Ovary (tissue), 3 donors: Measurements from ENCODE around the gene HMGN2.

Experiments
- EP300 ChIP-seq: sonication (generic); formaldehyde crosslinking; IDR thresholded peaks from one replicate; pipeline ENCODE4 v1.6.1; 2017; ENCODE audit warnings: antibody characterized with exemption
- POLR2A ChIP-seq: fragments of 450-650 bp; IDR thresholded peaks from one replicate; pipeline ENCODE4 v1.6.1; 2017; ENCODE audit warnings: antibody characterized with exemption, mild to moderate bottlenecking, moderate library complexity
- TF ChIP-seq, protein P1 (sequence below), 3 donors: fragments of 450-650 bp in 2 of 3; fragments of 200-600 bp in 1 of 3; IDR thresholded peaks; one replicate each; pipeline versions ENCODE4 v1.5.1 to v1.8.0; 2016 to 2022; ENCODE audit warnings: antibody characterized with exemption in 3 of 3, mild to moderate bottlenecking in 1 of 3
- donor health status: DM: no; HTN: no; CAD: no.

DNA sequence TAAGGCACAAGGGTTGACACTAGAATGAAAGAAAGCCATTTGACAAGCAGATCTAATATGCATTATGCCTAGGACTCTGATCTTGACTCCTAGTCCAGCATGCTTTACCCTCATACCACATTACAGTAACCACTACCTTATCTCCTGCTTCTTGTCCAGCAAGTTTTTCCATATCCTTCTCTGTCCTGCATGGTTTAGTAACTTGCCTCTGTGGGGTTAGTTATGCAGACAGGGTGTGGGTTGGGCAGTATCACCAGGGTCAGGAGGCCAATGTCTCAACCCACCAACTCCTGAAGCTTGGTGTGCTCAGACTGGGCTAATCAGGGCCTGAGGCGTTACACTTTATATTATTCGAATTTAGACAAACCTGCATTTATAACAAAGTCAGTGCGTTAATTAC lies 21.3 kb upstream of the HMGN2 start:
- no peak for TF ChIP-seq POLR2A
- TF ChIP-seq, protein P1, sequence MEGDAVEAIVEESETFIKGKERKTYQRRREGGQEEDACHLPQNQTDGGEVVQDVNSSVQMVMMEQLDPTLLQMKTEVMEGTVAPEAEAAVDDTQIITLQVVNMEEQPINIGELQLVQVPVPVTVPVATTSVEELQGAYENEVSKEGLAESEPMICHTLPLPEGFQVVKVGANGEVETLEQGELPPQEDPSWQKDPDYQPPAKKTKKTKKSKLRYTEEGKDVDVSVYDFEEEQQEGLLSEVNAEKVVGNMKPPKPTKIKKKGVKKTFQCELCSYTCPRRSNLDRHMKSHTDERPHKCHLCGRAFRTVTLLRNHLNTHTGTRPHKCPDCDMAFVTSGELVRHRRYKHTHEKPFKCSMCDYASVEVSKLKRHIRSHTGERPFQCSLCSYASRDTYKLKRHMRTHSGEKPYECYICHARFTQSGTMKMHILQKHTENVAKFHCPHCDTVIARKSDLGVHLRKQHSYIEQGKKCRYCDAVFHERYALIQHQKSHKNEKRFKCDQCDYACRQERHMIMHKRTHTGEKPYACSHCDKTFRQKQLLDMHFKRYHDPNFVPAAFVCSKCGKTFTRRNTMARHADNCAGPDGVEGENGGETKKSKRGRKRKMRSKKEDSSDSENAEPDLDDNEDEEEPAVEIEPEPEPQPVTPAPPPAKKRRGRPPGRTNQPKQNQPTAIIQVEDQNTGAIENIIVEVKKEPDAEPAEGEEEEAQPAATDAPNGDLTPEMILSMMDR (IDR thresholded peaks at IDR 0.05): no peak
- TF ChIP-seq EP300: no peak
